Thyroid gland (tissue), 4 donors: ENCODE measurements around the gene PRPF39.

Experiments
- POLR2A ChIP-seq, 2 donors: fragments of 450-650 bp; IDR thresholded peaks; one replicate each; pipeline ENCODE4 v1.6.1; 2017; ENCODE audit warnings: antibody characterized with exemption in 2 of 2, mild to moderate bottlenecking in 2 of 2, moderate library complexity in 1 of 2
- TF ChIP-seq, protein P1 (sequence below), 6 experiments: fragments of 200-600 bp in 3 of 6; fragments of 450-650 bp in 3 of 6; sonication (generic) in 3 of 6; IDR thresholded peaks; one replicate each; pipeline ENCODE4 v1.5.1; 2016 to 2019; ENCODE audit warnings: antibody characterized with exemption in 6 of 6, mild to moderate bottlenecking in 2 of 6, inconsistent platforms in 1 of 6, moderate library complexity in 1 of 6

GRCh38 chr14:45034730-45035129, 49.2 kb upstream of the PRPF39 start:
- TF ChIP-seq, protein P1, sequence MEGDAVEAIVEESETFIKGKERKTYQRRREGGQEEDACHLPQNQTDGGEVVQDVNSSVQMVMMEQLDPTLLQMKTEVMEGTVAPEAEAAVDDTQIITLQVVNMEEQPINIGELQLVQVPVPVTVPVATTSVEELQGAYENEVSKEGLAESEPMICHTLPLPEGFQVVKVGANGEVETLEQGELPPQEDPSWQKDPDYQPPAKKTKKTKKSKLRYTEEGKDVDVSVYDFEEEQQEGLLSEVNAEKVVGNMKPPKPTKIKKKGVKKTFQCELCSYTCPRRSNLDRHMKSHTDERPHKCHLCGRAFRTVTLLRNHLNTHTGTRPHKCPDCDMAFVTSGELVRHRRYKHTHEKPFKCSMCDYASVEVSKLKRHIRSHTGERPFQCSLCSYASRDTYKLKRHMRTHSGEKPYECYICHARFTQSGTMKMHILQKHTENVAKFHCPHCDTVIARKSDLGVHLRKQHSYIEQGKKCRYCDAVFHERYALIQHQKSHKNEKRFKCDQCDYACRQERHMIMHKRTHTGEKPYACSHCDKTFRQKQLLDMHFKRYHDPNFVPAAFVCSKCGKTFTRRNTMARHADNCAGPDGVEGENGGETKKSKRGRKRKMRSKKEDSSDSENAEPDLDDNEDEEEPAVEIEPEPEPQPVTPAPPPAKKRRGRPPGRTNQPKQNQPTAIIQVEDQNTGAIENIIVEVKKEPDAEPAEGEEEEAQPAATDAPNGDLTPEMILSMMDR (IDR thresholded peaks at IDR 0.05) = no peak
- no peak for TF ChIP-seq POLR2A (IDR thresholded peaks at IDR 0.05)
